Measurements from ENCODE around the gene CDC42EP4. TPM values are rescaled to one million over a fixed set of nuclear protein-coding genes. Genes with fewer than 3 reads are reported as not detected.

Gene CDC42EP4
- total and polyA plus RNA-seq, 2 experiments from 2014 or later: 4.4 to 19.9 TPM

GRCh38 chr17:73350864-73351263 lies 39.1 kb upstream of the CDC42EP4 start:
- no peak for ATAC-seq
- Histone ChIP-seq H3K36me3 (ENCODE audit: insufficient read depth) (no peaks in the 10 kb centered on the region), H3K4me2 (no peak overlapping the region), H3K4me3 (no peak overlapping the region), H4K20me1 (replicated peaks; ENCODE audit: insufficient read depth) (no peaks in the 10 kb centered on the region), H3K4me1 (ENCODE audit: insufficient read depth) (peaks cover 4% of the 10 kb centered on the region; the same call in 1 of the 2 replicates), H3K79me2 (replicated peaks; ENCODE audit: insufficient read depth) (no peaks in the 10 kb centered on the region), H3K27ac (ENCODE audit: low read depth) (no peak overlapping the region), H3K27me3 (ENCODE audit: insufficient read depth) (no peaks in the 10 kb centered on the region), H3K9me2 (ENCODE audit: insufficient read depth) (no peaks in the 10 kb centered on the region), H3F3A (replicated peaks; ENCODE audit: low read depth) (no peaks in the 10 kb centered on the region), H2AFZ (no peak overlapping the region)
- TF ChIP-seq CREB1 (CRISPR knock-in tag; IDR thresholded peaks at IDR 0.05; ENCODE audit: low read depth) (no peak), REST (IDR thresholded peaks at IDR 0.05; ENCODE audit: unreplicated experiment) (no peak), STAT1 (IDR thresholded peaks at IDR 0.05; ENCODE audit: unreplicated experiment) (no peak), EZH2 (IDR thresholded peaks at IDR 0.05; ENCODE audit: low read depth, unreplicated experiment) (no peak), ZNF331 (CRISPR knock-in tag; IDR thresholded peaks at IDR 0.05; ENCODE audit: low read depth) (no peak), POLR2AphosphoS5 (IDR thresholded peaks at IDR 0.05; ENCODE audit: low read depth) (no peak), ZNF114 (CRISPR knock-in tag; IDR thresholded peaks at IDR 0.05) (no peak), EZH2phosphoT487 (IDR thresholded peaks at IDR 0.05; ENCODE audit: unreplicated experiment) (no peak), JUNB (IDR thresholded peaks at IDR 0.05; ENCODE audit: unreplicated experiment) (no peak)
- TF ChIP-seq, protein P1, sequence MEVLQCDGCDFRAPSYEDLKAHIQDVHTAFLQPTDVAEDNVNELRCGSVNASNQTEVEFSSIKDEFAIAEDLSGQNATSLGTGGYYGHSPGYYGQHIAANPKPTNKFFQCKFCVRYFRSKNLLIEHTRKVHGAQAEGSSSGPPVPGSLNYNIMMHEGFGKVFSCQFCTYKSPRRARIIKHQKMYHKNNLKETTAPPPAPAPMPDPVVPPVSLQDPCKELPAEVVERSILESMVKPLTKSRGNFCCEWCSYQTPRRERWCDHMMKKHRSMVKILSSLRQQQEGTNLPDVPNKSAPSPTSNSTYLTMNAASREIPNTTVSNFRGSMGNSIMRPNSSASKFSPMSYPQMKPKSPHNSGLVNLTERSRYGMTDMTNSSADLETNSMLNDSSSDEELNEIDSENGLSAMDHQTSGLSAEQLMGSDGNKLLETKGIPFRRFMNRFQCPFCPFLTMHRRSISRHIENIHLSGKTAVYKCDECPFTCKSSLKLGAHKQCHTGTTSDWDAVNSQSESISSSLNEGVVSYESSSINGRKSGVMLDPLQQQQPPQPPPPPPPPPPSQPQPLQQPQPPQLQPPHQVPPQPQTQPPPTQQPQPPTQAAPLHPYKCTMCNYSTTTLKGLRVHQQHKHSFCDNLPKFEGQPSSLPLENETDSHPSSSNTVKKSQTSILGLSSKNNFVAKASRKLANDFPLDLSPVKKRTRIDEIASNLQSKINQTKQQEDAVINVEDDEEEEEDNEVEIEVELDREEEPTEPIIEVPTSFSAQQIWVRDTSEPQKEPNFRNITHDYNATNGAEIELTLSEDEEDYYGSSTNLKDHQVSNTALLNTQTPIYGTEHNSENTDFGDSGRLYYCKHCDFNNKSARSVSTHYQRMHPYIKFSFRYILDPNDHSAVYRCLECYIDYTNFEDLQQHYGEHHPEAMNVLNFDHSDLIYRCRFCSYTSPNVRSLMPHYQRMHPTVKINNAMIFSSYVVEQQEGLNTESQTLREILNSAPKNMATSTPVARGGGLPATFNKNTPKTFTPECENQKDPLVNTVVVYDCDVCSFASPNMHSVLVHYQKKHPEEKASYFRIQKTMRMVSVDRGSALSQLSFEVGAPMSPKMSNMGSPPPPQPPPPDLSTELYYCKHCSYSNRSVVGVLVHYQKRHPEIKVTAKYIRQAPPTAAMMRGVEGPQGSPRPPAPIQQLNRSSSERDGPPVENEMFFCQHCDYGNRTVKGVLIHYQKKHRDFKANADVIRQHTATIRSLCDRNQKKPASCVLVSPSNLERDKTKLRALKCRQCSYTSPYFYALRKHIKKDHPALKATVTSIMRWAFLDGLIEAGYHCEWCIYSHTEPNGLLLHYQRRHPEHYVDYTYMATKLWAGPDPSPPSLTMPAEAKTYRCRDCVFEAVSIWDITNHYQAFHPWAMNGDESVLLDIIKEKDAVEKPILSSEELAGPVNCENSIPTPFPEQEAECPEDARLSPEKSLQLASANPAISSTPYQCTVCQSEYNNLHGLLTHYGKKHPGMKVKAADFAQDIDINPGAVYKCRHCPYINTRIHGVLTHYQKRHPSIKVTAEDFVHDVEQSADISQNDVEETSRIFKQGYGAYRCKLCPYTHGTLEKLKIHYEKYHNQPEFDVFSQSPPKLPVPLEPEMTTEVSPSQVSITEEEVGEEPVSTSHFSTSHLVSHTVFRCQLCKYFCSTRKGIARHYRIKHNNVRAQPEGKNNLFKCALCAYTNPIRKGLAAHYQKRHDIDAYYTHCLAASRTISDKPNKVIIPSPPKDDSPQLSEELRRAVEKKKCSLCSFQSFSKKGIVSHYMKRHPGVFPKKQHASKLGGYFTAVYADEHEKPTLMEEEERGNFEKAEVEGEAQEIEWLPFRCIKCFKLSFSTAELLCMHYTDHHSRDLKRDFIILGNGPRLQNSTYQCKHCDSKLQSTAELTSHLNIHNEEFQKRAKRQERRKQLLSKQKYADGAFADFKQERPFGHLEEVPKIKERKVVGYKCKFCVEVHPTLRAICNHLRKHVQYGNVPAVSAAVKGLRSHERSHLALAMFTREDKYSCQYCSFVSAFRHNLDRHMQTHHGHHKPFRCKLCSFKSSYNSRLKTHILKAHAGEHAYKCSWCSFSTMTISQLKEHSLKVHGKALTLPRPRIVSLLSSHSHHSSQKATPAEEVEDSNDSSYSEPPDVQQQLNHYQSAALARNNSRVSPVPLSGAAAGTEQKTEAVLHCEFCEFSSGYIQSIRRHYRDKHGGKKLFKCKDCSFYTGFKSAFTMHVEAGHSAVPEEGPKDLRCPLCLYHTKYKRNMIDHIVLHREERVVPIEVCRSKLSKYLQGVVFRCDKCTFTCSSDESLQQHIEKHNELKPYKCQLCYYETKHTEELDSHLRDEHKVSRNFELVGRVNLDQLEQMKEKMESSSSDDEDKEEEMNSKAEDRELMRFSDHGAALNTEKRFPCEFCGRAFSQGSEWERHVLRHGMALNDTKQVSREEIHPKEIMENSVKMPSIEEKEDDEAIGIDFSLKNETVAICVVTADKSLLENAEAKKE (CRISPR knock-in tag; IDR thresholded peaks at IDR 0.05): no peak
- TF ChIP-seq, protein P2, sequence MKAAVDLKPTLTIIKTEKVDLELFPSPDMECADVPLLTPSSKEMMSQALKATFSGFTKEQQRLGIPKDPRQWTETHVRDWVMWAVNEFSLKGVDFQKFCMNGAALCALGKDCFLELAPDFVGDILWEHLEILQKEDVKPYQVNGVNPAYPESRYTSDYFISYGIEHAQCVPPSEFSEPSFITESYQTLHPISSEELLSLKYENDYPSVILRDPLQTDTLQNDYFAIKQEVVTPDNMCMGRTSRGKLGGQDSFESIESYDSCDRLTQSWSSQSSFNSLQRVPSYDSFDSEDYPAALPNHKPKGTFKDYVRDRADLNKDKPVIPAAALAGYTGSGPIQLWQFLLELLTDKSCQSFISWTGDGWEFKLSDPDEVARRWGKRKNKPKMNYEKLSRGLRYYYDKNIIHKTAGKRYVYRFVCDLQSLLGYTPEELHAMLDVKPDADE (IDR thresholded peaks at IDR 0.05): no peak
- Mint-ChIP-seq H3K4me3 (no peak overlapping the region), H3K4me1 (peaks cover 25% of the 10 kb centered on the region), H3K27ac (no peak overlapping the region), H3K27me3 (ENCODE audit: insufficient read depth, low read depth, poor library complexity) (peaks cover 17% of the 10 kb centered on the region), H3K36me3 (ENCODE audit: low read depth) (no peaks in the 10 kb centered on the region), H3K9me3 (no peaks in the 10 kb centered on the region)
- no peak for DNase-seq (ENCODE audit: low spot score)
